Coronary artery (tissue), 2 donors: ENCODE measurements around the gene LRRC1.

Experiments
- DNase-seq: peaks from one replicate; pipeline ENCODE4 v3.0.0-alpha.2; 2017; ENCODE audit warnings: low spot score
- H3K27ac ChIP-seq, 2 donors: fragments of 200-600 bp; sonication (generic); one replicate each; pipeline ENCODE4 v1.5.1; 2016 to 2019
- H3K4me3 ChIP-seq: fragments of 200-600 bp; sonication (generic); 2 replicates; pipeline ENCODE4 v1.5.1; 2016; ENCODE audit warnings: mild to moderate bottlenecking, moderate library complexity
- CTCF ChIP-seq: fragments of 200-600 bp; sonication (generic); IDR thresholded peaks from one replicate; pipeline ENCODE4 v1.5.1; 2019; ENCODE audit warnings: antibody characterized with exemption

LRRC1 gene

GRCh38 chr6:53792973-53793317 is 1.9 kb upstream of the LRRC1 start:
- Histone ChIP-seq H3K4me3 (peak overlapping the region; percentile 91), H3K27ac (no peak overlapping the region)
- no peak for TF ChIP-seq CTCF
- no peak for DNase-seq

DNA sequence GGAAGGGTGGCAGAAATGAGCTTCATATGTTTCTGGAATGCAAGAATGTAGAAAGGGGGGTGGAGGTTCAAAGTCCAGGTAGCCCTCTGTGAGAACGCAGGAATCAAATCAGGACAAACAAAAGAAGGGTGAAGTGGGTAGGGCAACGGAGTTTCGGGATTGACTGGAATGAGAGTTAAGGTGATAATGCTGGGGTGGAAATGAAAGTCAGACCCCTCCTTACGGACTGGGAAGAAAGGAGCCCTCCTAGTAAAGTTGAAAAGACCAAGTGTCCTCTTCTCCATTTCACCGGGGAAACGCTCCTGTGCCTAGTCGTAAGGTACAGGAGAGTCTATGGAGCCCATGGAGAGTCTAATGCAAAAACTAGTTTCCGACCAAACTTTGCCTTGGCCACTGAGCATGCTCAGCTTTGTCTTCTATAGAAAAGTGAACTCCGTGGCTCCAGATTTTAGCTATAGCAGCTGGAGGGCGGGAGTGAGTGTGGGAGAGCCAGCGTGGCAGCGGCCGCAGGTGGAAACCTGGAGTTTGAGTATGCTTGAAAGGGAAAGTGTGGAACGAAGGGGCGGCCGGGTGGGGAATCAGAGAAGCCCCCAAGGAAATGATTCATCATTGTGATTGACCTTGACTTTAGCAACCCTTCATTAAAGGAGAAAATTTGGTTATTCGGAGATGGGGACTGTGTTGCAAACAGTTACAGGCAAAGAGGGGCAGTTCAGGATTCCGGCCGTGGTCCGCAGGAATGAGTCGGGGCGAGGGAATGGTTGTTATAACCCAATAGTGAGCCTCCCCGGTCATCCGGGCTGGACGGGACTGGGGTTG is 1.3 kb upstream of the LRRC1 start:
- H3K27ac ChIP-seq: peak overlapping the region; percentile 79 to 87
- DNase-seq: no peak
- peak overlapping the region; percentile 91 for H3K4me3 ChIP-seq
- TF ChIP-seq CTCF: no peak

DNA sequence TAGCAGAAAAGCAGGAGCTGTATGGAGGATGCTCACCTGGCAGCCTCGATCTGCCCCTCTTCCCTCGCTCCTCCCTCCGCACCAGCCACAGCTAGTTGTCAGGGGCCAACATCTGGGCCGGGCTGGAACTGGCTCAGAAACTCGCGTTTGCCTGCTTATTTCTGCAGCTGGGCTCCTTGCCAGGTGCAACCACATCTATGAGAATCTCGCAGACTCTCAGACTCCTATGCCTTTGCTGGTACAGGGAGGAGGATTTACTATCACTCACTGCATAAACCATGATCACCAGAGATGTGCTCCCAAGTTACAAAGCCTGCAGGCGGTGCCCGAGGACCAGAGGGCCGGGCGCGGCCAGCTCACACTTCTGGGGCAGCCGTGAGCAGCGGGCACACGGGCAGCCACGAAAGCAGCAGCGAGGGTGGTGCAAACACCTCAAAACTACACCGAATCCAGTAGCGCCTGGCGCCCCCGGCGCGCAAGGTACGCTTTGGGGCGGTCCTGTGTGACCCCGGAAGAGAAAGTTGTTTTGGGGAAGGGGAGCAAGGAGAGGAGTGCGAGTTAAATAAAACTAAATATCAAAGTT is 577 bp upstream of the LRRC1 start:
- peak overlapping the region; percentile 91 for H3K4me3 ChIP-seq
- DNase-seq: peak; percentile 86
- peak; percentile 23 for TF ChIP-seq CTCF
- H3K27ac ChIP-seq: peak overlapping the region; percentile 79 to 87

DNA sequence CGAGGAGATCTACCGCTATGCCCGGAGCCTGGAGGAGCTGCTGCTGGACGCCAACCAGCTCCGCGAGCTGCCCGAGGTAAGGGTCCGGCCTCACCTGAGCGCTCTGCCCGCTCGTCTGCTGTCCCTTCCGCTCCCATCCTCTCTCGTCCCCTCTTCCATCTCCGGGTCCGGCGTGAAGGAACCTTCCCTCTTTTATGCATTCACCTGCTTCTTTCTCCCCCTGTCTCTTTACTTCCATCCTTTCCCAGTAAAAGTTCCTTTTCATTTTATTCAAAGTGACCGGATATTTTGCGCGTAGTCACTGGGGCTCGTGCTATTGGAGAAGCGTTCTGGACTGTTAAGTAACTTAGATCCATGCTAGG is 516 bp downstream of the LRRC1 start:
- no peak for DNase-seq
- peak overlapping the region; percentile 91 for H3K4me3 ChIP-seq
- TF ChIP-seq CTCF: no peak
- H3K27ac ChIP-seq: peak overlapping the region; percentile 79 to 87

DNA sequence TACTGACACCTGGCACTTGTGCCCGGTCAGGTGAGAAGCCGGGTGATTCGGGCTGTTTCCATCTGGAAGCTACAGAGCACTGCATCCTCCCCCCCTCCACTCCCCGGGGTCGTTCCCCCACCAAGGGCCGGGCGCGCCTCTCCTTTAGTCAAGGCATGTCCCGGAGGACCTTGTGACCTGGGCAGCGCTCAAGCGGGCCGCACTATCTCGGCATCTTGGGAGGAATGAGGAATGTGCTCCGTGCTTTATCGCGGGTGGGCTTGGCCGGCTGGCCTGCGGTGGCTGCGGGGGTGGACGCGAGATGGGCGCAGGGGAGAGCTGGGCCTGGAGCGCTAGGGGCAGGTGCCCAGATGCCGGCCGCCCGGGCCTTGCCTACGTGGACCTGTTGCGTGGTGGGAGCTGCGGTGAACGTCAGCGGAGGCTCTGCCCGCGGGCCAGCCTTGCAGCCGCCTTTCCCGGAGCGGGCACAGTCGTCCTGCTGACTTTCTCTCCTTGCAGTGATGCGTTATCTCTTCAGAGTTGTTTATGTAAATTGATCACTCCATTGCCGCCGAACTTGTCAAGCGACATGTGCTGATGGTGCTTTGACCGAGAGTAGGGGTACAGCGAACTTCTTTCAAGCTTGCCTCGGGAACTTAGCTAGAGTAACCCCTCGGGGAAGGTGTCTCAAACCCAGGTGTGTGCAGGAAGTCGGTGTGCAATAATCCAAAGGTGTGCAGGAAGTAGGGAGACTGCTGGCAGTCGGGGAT is 1.1 kb downstream of the LRRC1 start:
- DNase-seq: peak; percentile 80
- no peak for TF ChIP-seq CTCF
- peak overlapping the region; percentile 79 to 87 for H3K27ac ChIP-seq
- H3K4me3 ChIP-seq: peak overlapping the region; percentile 91

GRCh38 chr6:53796451-53796780 is 1.6 kb downstream of the LRRC1 start:
- Histone ChIP-seq H3K4me3 (peak overlapping the region; percentile 91), H3K27ac (peak overlapping the region; percentile 79 to 87)
- TF ChIP-seq CTCF: no peak
- DNase-seq: no peak
